Tibial nerve (tissue), 4 donors: ENCODE results near the gene THEM5.

Source experiments
- CTCF ChIP-seq, 5 experiments: fragments of 200-600 bp in 3 of 5; fragments of 450-650 bp in 2 of 5; sonication (generic) in 3 of 5; IDR thresholded peaks; one replicate each; pipeline ENCODE4 v1.5.1; 2016 to 2019; ENCODE audit warnings: antibody characterized with exemption in 5 of 5, mild to moderate bottlenecking in 3 of 5, moderate library complexity in 2 of 5
- EP300 ChIP-seq, 2 donors: sonication (generic); formaldehyde crosslinking; IDR thresholded peaks; one replicate each; pipeline ENCODE4 v1.6.1; 2017; ENCODE audit warnings: antibody characterized with exemption in 2 of 2, mild to moderate bottlenecking in 1 of 2
- POLR2A ChIP-seq, 2 donors: fragments of 450-650 bp; IDR thresholded peaks; one replicate each; pipeline ENCODE4 v1.6.1; 2017; ENCODE audit warnings: antibody characterized with exemption in 2 of 2, mild to moderate bottlenecking in 2 of 2, moderate library complexity in 2 of 2

GRCh38 chr1:151815716-151816327 lies 37.7 kb downstream of the THEM5 start:
- TF ChIP-seq CTCF (IDR thresholded peaks at IDR 0.05): no peak
- no peak for TF ChIP-seq EP300 (IDR thresholded peaks at IDR 0.05)
- no peak for TF ChIP-seq POLR2A (IDR thresholded peaks at IDR 0.05)
